Activated T-helper 17 cell treated with anti-CD3 and anti-CD28 coated beads, Interleukin-2, amount 50 U/mL, for 72 hours (primary cell): Measurements from ENCODE around the gene PDAP1. TPM values are rescaled to one million over a fixed set of nuclear protein-coding genes. Genes with fewer than 3 reads are reported as not detected.
A peak's percentile ranks its signal among the peaks of the same experiment; 100 is the strongest.
"Not testable (repeated sequence)": the region's sequence is repeated elsewhere in the genome, so short reads cannot be mapped to it uniquely, and the experiment has no call there.

Experiments
- ATAC-seq: fragments of 150-1000 bp; cut with Tn5 transposase; replicated peaks from 2 replicates; pipeline ENCODE4 v1.10.0; 2021; ENCODE audit warnings: mild to moderate bottlenecking, moderate library complexity
- H3K27ac Mint-ChIP-seq: one replicate; pipeline ENCODE4 v1.8.0; 2022; ENCODE audit warnings: mixed read lengths
- H3K27me3 Mint-ChIP-seq: one replicate; pipeline ENCODE4 v1.8.0; 2022; ENCODE audit warnings: mixed read lengths
- H3K36me3 Mint-ChIP-seq: one replicate; pipeline ENCODE4 v1.8.0; 2022; ENCODE audit warnings: low read depth, mild to moderate bottlenecking, mixed read lengths
- H3K4me1 Mint-ChIP-seq: one replicate; pipeline ENCODE4 v1.8.0; 2022; ENCODE audit warnings: mixed read lengths
- H3K4me3 Mint-ChIP-seq: one replicate; pipeline ENCODE4 v1.8.0; 2022; ENCODE audit warnings: mild to moderate bottlenecking, mixed read lengths
- H3K9me3 Mint-ChIP-seq: one replicate; pipeline ENCODE4 v1.8.0; 2022; ENCODE audit warnings: mixed read lengths
- total RNA-seq, 2 donors: library from RNA; stranded (reverse); gene quantifications; one replicate each; pipeline ENCODE4 v1.2.3, GENCODE V29; 2022

PDAP1 gene
- total RNA-seq, 2 donors from 2014 or later: 73.7 to 129 TPM

DNA sequence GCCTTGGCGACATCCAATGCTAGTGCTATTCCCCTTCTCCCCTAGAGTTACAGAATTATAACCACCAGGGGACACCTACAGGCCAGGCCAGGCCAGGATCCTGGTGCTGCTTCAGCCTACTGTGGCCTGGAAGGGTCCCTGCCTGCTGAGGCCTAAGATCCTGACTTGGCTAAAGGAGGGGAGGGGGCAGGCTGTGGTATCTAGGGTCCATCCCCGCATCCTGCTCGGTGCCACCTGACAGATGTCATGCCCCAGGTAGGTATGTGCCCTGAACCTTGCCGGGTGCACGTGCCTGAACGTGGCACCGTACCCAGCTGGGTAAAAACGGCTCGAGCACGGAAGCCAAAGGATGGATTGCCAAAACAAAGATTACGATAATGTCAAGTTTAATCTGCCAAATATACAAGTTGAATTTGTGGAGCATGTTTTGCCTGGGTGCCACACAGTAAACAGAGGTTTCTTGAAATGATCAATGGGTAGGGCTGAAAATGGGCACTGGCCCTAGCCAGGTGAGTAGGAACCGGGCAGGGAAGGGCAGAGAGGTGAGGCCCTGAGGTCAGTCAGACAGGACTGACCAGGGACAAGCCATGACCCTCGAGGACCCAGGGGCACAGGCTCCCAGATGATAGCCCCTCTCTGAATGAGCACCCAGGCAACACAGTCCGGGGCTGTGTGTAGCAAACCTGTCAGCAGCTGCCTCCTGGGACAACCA, 12.6 kb downstream of the PDAP1 start:
- H3K4me1 Mint-ChIP-seq: peaks cover 14% of the 10 kb centered on the region
- no peak overlapping the region for H3K27ac Mint-ChIP-seq
- no peak for ATAC-seq
- no peak overlapping the region for H3K4me3 Mint-ChIP-seq
- no peaks in the 10 kb centered on the region for H3K9me3 Mint-ChIP-seq
- H3K36me3 Mint-ChIP-seq: peaks cover 100% of the 10 kb centered on the region
- no peaks in the 10 kb centered on the region for H3K27me3 Mint-ChIP-seq

DNA sequence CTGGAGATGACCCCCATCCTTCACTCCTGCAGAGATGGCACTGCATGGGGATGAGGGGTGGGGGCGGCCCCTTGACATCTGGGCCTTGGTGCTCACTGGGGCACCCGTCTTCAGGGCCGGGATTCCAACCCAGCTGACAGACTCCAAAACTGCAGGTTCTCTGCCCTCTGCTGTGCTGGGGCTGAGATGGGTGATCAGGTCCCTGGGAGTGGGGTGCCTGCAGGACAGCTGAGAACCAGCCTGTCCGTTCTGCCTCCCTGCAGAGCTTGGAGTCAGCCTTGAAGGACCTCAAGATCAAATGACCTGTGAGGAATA, 14.3 kb downstream of the PDAP1 start:
- Mint-ChIP-seq H3K36me3 (peaks cover 100% of the 10 kb centered on the region), H3K27ac (peak overlapping the region; percentile 65), H3K4me3 (peak overlapping the region; percentile 57), H3K4me1 (peaks cover 13% of the 10 kb centered on the region), H3K27me3 (no peaks in the 10 kb centered on the region), H3K9me3 (no peaks in the 10 kb centered on the region)
- no peak for ATAC-seq

DNA sequence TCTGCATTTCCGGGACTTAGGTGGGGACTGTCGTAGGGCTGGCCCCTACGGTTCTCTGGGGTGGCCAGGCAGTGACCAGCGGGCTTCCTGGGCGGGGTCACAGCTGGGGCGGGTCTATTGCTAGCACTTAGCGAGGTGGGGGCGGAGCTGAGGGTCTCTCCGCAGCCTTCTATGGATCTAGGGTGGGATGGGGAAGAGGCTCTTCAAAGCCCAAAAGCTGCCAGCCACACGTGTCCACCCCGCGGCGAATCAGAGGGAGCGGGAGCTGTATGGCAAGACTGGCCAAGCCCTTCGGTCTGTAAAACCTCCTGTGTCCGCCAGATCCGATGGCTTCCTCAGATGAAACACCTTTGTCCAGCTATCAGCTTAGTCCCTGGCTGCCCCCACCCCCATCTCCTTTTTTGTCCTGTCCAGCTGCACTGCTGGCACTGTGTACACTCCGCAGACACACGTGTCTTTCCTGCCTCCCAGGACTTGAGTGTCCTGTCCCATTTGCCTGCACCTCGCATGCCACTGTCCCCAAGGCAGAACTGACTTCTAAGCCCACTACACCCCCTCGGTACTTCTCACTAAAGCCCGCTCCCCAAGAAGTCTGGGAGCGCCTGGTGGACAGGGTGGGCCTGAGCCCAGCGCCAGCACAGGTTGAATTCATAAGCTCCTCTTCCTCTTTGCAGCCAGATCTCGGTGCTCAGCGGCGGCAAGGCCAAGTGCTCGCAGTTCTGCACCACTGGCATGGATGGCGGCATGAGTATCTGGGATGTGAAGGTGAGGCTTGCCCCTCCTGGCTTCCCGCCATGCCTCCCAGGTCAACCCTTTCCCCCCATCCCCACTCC, 14.8 kb downstream of the PDAP1 start:
- Mint-ChIP-seq H3K27me3 (no peaks in the 10 kb centered on the region), H3K4me3 (peak overlapping the region; percentile 57), H3K27ac (peak overlapping the region; percentile 65), H3K4me1 (peaks cover 9% of the 10 kb centered on the region), H3K36me3 (peaks cover 100% of the 10 kb centered on the region), H3K9me3 (no peaks in the 10 kb centered on the region)
- no peak for ATAC-seq

DNA sequence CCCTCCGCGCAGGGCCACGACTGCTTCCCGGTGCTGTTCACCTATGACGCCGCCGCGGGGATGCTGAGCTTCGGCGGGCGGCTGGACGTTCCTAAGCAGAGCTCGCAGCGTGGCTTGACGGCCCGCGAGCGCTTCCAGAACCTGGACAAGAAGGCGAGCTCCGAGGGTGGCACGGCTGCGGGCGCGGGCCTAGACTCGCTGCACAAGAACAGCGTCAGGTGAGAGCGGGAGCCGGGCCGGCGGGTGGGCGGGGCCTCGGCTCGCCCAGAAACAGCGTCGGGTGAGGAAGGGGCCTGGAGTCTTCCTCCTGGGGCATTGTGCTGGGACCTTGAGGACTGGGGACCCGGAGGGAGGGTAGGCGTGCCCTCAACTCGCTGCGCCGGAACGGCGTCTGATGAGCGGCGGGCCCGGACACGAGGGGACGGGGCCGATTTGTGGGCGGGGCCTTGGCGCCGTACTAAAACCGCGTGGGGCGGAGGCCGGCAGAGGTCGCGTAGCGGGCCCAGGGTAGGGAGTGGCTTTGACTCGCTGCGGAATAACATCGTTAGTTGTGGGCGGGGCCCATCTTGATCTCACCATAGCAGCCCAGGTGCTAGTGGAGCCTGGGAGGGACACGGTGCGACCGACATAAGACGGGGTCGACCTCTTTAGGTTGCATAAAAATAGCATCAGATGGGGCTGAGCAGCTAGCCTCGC, 15.6 kb downstream of the PDAP1 start:
- Mint-ChIP-seq H3K27ac (peak overlapping the region; percentile 65), H3K4me3 (peak overlapping the region; percentile 57), H3K27me3 (no peaks in the 10 kb centered on the region), H3K36me3 (peaks cover 100% of the 10 kb centered on the region), H3K4me1 (peaks cover 2% of the 10 kb centered on the region), H3K9me3 (no peaks in the 10 kb centered on the region)
- peak; percentile 86 for ATAC-seq

DNA sequence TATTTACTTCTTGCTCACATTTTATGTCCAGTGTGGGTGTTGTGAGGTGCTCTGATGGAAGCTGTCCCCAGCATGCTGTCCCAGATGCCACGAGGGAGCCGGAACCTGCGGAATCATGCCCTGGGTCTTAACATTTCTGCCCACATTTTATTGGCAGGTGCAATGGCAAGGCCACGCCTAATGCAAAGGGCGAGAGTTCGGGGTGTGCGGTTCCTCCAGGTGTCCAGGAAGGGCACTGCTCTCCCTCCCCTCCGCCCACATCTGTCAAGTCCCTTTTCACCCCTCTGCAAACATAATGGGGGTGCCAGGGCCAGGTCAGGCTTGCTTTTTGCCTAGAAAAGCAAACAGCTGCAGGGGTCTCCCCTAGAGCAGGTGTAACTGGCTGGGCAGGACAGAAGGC, 16.4 kb downstream of the PDAP1 start:
- Mint-ChIP-seq H3K4me3 (peak overlapping the region; percentile 57), H3K27ac (peak overlapping the region; percentile 48), H3K4me1 (no peaks in the 10 kb centered on the region), H3K36me3 (peaks cover 100% of the 10 kb centered on the region), H3K9me3 (no peaks in the 10 kb centered on the region), H3K27me3 (no peaks in the 10 kb centered on the region)
- ATAC-seq: no peak

DNA sequence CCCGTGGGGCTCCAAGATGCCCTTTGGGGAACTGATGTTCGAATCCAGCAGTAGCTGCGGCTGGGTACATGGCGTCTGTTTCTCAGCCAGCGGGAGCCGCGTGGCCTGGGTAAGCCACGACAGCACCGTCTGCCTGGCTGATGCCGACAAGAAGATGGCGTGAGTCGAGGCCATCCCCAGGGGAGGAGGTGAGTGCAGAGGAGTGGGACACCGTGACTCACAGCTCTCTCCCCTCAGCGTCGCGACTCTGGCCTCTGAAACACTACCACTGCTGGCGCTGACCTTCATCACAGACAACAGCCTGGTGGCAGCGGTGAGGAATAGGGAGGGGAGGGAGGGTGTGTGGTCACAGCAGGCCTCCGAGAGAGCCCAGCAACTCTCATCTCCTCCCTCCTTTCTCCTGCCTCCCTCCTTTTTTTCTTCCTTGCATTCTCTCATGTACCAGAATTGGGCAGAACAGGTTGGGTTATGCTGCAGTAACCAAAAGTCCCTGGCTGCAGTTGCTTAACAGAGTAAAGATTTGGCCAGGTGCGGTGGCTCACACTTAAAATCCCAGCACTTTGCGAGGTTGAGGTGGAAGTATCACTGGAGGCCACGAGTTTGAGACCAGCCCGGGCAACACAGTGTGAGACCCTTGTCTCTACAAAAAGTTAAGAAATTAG, 17.3 kb downstream of the PDAP1 start:
- Mint-ChIP-seq H3K4me1 (no peaks in the 10 kb centered on the region), H3K36me3 (peaks cover 100% of the 10 kb centered on the region), H3K4me3 (peak overlapping the region; percentile 57), H3K27me3 (no peaks in the 10 kb centered on the region), H3K9me3 (no peaks in the 10 kb centered on the region), H3K27ac (no peak overlapping the region)
- ATAC-seq: no peak

DNA sequence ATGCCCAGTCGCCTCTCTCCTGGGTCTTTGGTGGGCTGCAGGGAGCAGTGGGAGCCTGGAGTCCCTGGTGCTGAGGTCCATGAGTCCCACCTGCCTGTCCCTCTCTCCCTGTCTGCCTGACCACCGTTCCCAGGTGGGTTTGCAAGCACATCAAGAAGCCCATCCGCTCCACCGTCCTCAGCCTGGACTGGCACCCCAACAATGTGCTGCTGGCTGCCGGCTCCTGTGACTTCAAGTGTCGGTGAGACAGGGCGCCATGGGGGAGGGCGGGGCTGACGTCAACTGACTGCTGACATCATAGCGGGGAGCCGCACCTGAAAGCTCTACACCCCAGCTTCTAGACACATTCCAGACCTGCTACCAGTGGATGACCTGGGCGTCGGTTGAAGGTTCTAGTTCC, 18.6 kb downstream of the PDAP1 start:
- no peaks in the 10 kb centered on the region for H3K9me3 Mint-ChIP-seq
- H3K27me3 Mint-ChIP-seq: no peaks in the 10 kb centered on the region
- peaks cover 100% of the 10 kb centered on the region for H3K36me3 Mint-ChIP-seq
- H3K4me3 Mint-ChIP-seq: no peak overlapping the region
- no peaks in the 10 kb centered on the region for H3K4me1 Mint-ChIP-seq
- ATAC-seq: no peak
- H3K27ac Mint-ChIP-seq: no peak overlapping the region

DNA sequence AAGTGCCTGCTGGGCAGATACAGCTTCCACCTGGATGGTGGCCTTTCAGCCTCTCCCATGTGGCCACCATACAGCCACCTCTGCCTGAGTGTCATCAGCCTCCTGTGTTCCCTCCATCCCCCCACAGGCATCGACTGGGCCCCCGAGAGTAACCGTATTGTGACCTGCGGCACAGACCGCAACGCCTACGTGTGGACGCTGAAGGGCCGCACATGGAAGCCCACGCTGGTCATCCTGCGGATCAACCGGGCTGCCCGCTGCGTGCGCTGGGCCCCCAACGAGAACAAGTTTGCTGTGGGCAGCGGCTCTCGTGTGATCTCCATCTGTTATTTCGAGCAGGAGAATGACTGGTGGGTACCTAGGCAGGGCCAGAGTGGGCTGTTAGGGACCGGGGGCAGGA, 20.5 kb downstream of the PDAP1 start:
- Mint-ChIP-seq H3K4me3 (no peak overlapping the region), H3K27ac (no peak overlapping the region), H3K36me3 (peaks cover 99% of the 10 kb centered on the region), H3K4me1 (peaks cover 9% of the 10 kb centered on the region), H3K9me3 (no peaks in the 10 kb centered on the region), H3K27me3 (no peaks in the 10 kb centered on the region)
- ATAC-seq: no peak

DNA sequence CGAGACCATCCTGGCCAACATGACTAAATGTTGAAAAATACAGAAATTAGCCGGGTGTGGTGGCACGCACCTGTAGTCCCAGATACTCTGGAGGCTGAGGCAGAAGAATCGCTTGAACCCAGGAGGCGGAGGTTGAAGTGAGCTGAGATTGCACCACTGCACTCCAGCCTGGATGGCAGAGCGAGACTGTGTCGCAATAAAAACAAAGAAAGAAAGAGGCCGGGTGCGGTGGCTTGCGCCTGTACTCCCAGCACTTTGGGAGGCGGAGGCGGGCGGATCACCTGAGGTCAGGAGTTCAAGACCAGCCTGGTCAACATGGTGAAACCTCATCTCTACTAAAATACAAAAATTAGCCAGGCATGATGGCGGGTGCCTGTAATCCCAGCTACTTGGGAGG, 21.2 kb downstream of the PDAP1 start:
- not testable (repeated sequence) for ATAC-seq, H3K27ac Mint-ChIP-seq
- peaks cover 94% of the 10 kb centered on the region for H3K36me3 Mint-ChIP-seq

DNA sequence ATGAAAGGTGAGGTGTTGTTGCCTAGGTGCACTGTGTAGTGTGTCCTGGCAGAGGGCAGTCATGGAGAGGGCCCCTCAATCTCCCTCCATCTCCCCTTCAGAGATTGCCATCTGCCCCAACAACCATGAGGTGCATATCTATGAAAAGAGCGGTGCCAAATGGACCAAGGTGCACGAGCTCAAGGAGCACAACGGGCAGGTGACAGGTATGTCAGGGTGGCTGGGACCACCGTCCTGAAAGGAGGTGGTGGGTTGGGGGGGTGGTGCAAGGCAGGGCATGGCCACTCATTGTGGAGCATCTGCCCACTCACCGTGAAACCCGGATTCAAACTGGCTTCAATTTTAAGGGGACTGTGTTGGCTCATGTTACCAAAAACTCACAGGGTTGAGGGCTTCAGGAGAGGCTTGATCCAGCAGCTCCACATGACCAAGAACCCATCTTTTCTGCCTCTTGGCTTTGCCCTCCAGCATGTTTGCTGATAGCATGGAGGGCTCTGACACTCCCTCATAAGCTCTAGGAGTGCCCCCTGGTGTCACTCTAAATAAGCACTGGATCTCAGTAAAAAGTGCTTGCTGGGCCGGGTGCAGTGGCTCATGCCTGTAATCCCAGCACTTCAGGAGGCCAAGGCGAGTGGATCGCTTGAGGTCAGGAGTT, 21.7 kb downstream of the PDAP1 start:
- peak; percentile 50 for ATAC-seq
- H3K36me3 Mint-ChIP-seq: peaks cover 93% of the 10 kb centered on the region
- no peak overlapping the region for H3K27ac Mint-ChIP-seq
- H3K27me3 Mint-ChIP-seq: no peaks in the 10 kb centered on the region
- H3K4me3 Mint-ChIP-seq: no peak overlapping the region
- H3K4me1 Mint-ChIP-seq: peaks cover 9% of the 10 kb centered on the region
- H3K9me3 Mint-ChIP-seq: no peaks in the 10 kb centered on the region

More for the DNA sequence above, 21.2 kb downstream of the PDAP1 start:
- H3K9me3 Mint-ChIP-seq, H3K4me3 Mint-ChIP-seq, H3K27me3 Mint-ChIP-seq, H3K4me1 Mint-ChIP-seq: not testable (repeated sequence)

DNA sequence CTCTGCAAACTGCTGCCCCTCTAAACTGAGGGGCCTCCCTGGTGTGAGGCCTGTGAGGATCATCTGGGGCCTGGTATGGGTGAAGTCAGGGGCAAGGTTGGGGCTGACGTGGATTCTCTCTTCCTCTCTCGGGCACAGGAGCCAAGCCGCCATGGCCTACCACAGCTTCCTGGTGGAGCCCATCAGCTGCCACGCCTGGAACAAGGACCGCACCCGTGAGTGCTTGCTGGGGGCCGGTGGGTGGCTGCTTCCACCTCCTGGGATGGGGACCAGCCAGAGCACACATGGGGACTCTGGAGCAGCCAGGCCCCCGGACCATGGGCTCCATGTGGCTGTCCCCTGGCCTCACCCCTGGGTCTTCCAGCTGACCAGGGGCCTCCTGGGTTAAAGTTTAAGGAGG, 22.8 kb downstream of the PDAP1 start:
- Mint-ChIP-seq H3K4me1 (peaks cover 15% of the 10 kb centered on the region), H3K27me3 (no peaks in the 10 kb centered on the region), H3K4me3 (no peak overlapping the region), H3K9me3 (no peaks in the 10 kb centered on the region), H3K27ac (peak overlapping the region; percentile 61), H3K36me3 (peaks cover 92% of the 10 kb centered on the region)
- no peak for ATAC-seq

DNA sequence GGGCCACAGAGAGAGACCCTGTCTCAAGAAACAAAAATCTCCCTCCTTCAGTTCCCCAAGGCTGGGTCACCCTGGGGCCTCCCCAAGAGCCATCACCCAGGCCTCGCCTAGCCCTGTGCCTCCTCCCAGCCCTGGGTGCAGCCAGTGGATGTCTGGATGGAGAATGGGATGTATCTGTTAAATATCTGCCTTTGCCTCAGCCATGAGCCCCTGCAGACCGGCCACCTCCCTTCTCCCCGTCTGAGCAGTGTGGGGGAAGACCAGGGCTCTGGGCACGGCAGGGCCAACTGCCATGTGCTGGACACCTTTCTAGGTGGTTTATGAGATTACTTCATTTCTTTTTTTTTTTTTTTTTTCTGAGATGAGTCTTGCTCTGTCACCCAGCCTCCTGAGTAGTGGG, 23.9 kb downstream of the PDAP1 start:
- ATAC-seq: no peak
- Mint-ChIP-seq H3K9me3 (no peaks in the 10 kb centered on the region), H3K36me3 (peaks cover 92% of the 10 kb centered on the region), H3K4me1 (peaks cover 22% of the 10 kb centered on the region), H3K4me3 (no peak overlapping the region), H3K27ac (peak overlapping the region; percentile 84), H3K27me3 (no peaks in the 10 kb centered on the region)

DNA sequence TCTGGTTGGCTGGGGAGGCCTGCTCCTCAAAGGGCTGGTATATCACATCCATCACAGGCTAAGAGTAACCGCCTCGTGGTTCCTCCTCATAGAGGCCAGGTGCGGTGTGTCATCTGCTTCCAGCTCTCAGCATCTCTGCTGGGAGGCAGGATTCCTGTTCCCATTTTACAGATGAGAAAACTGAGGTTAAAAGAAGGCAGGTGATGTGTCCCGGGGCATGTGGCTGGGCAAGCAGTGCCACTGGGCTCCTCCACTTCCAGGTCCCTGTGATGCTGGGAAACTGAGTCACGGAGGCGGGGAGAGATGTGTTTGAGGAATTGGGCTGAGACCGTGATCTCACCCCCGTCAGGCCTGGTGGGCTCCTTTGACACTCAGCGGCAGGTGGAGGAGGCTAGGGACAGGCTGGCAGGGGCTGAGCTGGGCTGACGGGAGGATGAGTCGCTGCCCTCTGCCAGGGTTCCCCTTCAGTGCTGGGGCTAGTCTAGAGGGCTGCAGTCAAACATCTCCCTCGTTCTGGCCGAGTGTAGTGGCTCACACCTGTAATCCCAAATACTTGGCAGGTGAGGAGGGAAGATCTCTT, 24.5 kb downstream of the PDAP1 start:
- H3K36me3 Mint-ChIP-seq: peaks cover 92% of the 10 kb centered on the region
- no peaks in the 10 kb centered on the region for H3K9me3 Mint-ChIP-seq
- no peaks in the 10 kb centered on the region for H3K27me3 Mint-ChIP-seq
- peak overlapping the region; percentile 84 for H3K27ac Mint-ChIP-seq
- no peak for ATAC-seq
- peaks cover 27% of the 10 kb centered on the region for H3K4me1 Mint-ChIP-seq
- peak overlapping the region; percentile 47 for H3K4me3 Mint-ChIP-seq

DNA sequence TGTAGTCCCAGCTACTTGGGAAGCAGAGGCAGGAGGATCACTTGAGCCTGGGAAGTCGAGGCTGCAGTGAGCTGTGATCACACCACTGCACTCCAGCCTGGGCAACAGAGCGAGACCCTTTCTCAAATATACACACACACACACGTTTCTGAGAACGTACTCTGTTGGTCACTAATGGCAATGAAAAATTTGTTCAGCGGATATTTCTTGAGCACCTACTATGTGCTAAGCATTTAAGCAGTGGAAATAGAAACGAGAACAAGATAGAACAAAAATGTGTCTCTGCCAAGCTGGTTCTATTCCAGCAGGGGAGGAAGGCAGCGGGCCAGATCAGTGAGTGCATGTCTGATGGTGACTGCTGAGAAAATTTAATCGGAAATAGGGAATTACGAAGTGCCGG, 25.2 kb downstream of the PDAP1 start:
- no peak for ATAC-seq
- Mint-ChIP-seq H3K27me3 (no peaks in the 10 kb centered on the region), H3K36me3 (peaks cover 92% of the 10 kb centered on the region), H3K27ac (peak overlapping the region; percentile 84), H3K4me1 (peaks cover 28% of the 10 kb centered on the region), H3K4me3 (peak overlapping the region; percentile 47), H3K9me3 (no peaks in the 10 kb centered on the region)
